PC-3 (cell line): ENCODE measurements around the gene UBN2.

Experiments
- CTCF ChIP-seq: fragments of 300-600 bp; sonication (generic); conservative IDR thresholded peaks from 2 replicates; pipeline ENCODE4 v1.5.1; 2017; ENCODE audit warnings: antibody characterized with exemption, low read depth, mild to moderate bottlenecking, low read length
- EZH2 ChIP-seq: fragments of 300-600 bp; sonication (generic); IDR thresholded peaks from one replicate; pipeline ENCODE4 v1.6.1; 2017; ENCODE audit warnings: antibody characterized with exemption, mild to moderate bottlenecking, low read length; ENCODE audit not compliant: unreplicated experiment
- EZH2phosphoT487 ChIP-seq: fragments of 300-600 bp; sonication (generic); IDR thresholded peaks from 2 replicates; pipeline ENCODE4 v1.6.1; 2018; ENCODE audit warnings: mild to moderate bottlenecking, antibody characterized with exemption, low read length, borderline replicate concordance

DNA sequence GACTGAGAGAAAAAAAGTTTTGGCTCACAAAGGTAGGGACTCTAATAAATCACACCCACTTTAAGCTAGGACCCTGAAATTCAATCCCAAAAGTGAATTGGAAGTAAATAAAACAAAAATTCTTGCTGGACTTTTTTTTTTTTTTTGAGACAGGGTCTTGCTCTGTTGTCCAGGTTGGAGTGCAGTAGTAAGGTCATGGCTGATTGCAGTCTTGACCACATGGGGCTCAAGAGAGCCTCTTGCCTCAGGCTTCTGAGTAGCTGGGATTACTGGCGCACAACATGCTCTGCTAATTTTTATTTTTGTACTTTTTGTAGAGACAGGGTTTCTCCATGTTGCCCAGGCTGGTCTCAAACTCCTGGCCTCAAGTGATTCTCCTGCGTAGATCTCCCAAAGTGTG is 123.7 kb downstream of the UBN2 start:
- TF ChIP-seq EZH2phosphoT487 (no peak), CTCF (no peak), EZH2 (no peak)
